ENCODE data around the gene MLLT11. TPM values are rescaled to one million over a fixed set of nuclear protein-coding genes. Genes with fewer than 3 reads are reported as not detected.

The MLLT11 gene
- total and polyA plus RNA-seq, 2 of the 4 experiments (the other 2 are of a cell fraction), result 3.6 to 17.5 TPM

DNA sequence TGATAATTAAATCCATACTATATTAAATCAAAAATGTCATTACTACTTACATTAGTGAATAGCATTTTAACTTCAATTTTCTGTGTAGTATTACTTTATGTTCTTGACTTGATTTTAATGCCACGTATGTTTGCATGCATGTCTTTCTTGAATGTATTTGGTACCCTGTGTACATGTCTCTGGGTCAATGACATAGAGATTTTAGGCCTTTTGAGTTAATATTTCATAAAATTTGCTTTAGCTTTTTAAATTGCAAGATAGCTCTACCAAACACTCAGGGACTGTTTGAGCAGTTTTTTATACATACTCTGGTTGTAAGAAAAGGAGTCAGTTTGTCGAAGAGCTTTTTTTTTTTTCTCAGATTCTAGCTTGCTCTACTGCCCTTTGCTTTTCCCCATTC, 1.5 kb downstream of the MLLT11 start:
- H3K56ac ChIP-seq (ENCODE audit: extremely low read depth, insufficient read depth, low read length), result 0 out of 2 replicates have a peak overlapping the region, but pooled peaks have one; percentile 3
- ChIA-PET CTCF (interaction anchor here (0.6 kb wide), 1 partner anchor 143 kb away, joined by 3 read pairs; no protein-coding TSS in a partner anchor), POLR2A (ENCODE audit: unreplicated experiment) (no interaction called here)
- H3K27ac ChIP-seq (ENCODE audit: insufficient read depth, low read length), result peak overlapping the region; percentile 13; the same call in 1 of the 2 replicates
- no TSS peak for BruUV-seq (replicated peaks)
- intact Hi-C loops (cut with micrococcal nuclease), result loop anchor here (5.0 kb wide), 1 partner anchor 54 kb away; the partner anchor contains the start of genes MINDY1 and PRUNE1
- H4K91ac ChIP-seq (ENCODE audit: insufficient read depth, low read depth, low read length), result no peak overlapping the region
- H4K20me1 ChIP-seq (ENCODE audit: insufficient read depth, low read length), result peaks cover 24% of the 10 kb centered on the region
- H2AK9ac ChIP-seq (replicated peaks; ENCODE audit: low read depth, low read length, poor library complexity), result no peak overlapping the region
- no peak for ATAC-seq (ENCODE audit: low read depth)
- DNase-seq, result no peak
- peak overlapping the region; percentile 46 to 94; a peak in 1 of 4 replicates for H4K8ac ChIP-seq (ENCODE audit: low read depth in 2 of 2, low read length in 2 of 2)
- no peak overlapping the region for H2AFZ ChIP-seq (replicated peaks; ENCODE audit: low read length, poor library complexity)
- peak overlapping the region; percentile 89; the same call in 1 of the 2 replicates for H3K4me3 ChIP-seq (ENCODE audit: insufficient read depth, low read depth, low read length)
- H2BK20ac ChIP-seq (ENCODE audit: low read depth, low read length), result no peak overlapping the region
- H4K5ac ChIP-seq (ENCODE audit: low read depth, low read length), result 0 out of 2 replicates have a peak overlapping the region, but pooled peaks have one; percentile 19
- H3K4me1 ChIP-seq (ENCODE audit: control insufficient read depth, insufficient read depth, low read length), result peaks cover 12% of the 10 kb centered on the region
- peaks cover 5% of the 10 kb centered on the region for H3K36me3 ChIP-seq (ENCODE audit: control insufficient read depth, insufficient read depth, low read length)
- H3K9ac ChIP-seq (ENCODE audit: low read depth, low read length), result 0 out of 2 replicates have a peak overlapping the region, but pooled peaks have one; percentile 10
- peak overlapping the region; percentile 32; the same call in 1 of the 2 replicates for H3K4ac ChIP-seq (ENCODE audit: low read depth, low read length)
- peaks cover 9% of the 10 kb centered on the region for H3K9me1 ChIP-seq (ENCODE audit: insufficient read depth, low read length)
- WGBS, 2 experiments (ENCODE audit: extremely low coverage in 2 of 2, insufficient read length in 1 of 2), result no CpG with 5 or more reads among the region's 2 CpGs
- H3K14ac ChIP-seq (replicated peaks; ENCODE audit: low read depth, low read length), result peak overlapping the region; percentile 16; the same call in 1 of the 2 replicates
- in situ Hi-C loops (cut with MboI; ENCODE audit: low sequenced_read_pairs), result no loop called here
- H3K4me2 ChIP-seq (ENCODE audit: low read depth, low read length), result peak overlapping the region; percentile 98
- peak overlapping the region; percentile 60; the same call in 1 of the 2 replicates for H3K23ac ChIP-seq (ENCODE audit: low read depth, low read length)
- dilution Hi-C loops (cut with HindIII; ENCODE audit: low sequenced_read_pairs, unreplicated experiment), result no loop called here
- no peak for TF ChIP-seq RCOR1 (IDR thresholded peaks at IDR 0.05; ENCODE audit: insufficient replicate concordance, low read length)
- no peaks in the 10 kb centered on the region for H3K9me3 ChIP-seq (ENCODE audit: control insufficient read depth, insufficient read depth, low read length)
- no peak overlapping the region; the same call in 1 of the 2 replicates for H3K18ac ChIP-seq (ENCODE audit: low read depth, low read length)
- H2AK5ac ChIP-seq (ENCODE audit: low read depth, low read length), result no peak overlapping the region
- H2BK120ac ChIP-seq (ENCODE audit: low read depth, low read length), result peak overlapping the region; percentile 23; the same call in 1 of the 2 replicates
- peak overlapping the region; percentile 90 for H2BK5ac ChIP-seq (ENCODE audit: low read depth, low read length, poor library complexity, severe bottlenecking)
- H2BK15ac ChIP-seq (ENCODE audit: low read depth, low read length), result no peak overlapping the region
- H3K27me3 ChIP-seq (ENCODE audit: control insufficient read depth, insufficient read depth, low read length), result no peaks in the 10 kb centered on the region
- H3K79me1 ChIP-seq (ENCODE audit: low read depth in 1 of 2, low read length in 2 of 2), result peaks cover 18 to 60% of the 10 kb centered on the region in 2 experiments

All from IMR-90 (cell line).